Measurements from ENCODE around the gene STXBP5L.
"Not testable (repeated sequence)": the region's sequence is repeated elsewhere in the genome, so short reads cannot be mapped to it uniquely, and the experiment has no call there.

STXBP5L gene

GRCh38 chr3:121018917-121019321 lies 110.9 kb downstream of the STXBP5L start:
- no peak for DNase-seq (ENCODE audit: low read depth in 2 of 2, low spot score in 1 of 2)

- DNase-seq (ENCODE audit: low read depth in 2 of 2, low spot score in 1 of 2), result no peak
Observed at GRCh38 chr3:121063628-121064027, 155.6 kb downstream of the STXBP5L start.

- no peak for DNase-seq (ENCODE audit: low read depth in 2 of 2, low spot score in 1 of 2)
Observed at GRCh38 chr3:121064121-121064520, 156.1 kb downstream of the STXBP5L start.

DNA sequence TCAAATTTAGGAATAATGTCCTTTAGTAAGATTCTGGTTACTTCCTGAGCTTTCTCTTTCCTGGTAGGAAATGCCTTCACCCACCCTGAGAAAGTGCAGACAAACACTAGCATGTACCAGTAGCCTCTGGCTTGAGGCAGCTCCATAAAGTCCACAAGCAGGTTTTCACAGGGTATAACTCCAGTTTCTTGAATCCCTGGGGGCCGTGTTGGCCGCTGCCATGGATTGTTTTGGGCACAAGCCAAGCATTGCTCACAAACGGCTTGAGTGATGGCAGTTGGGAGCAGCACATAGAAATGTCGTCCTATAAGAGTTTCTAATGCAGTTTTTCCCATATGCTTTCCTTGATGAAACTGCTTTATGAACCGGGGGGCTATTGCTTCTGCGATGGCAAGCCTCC lies 164.1 kb downstream of the STXBP5L start:
- no peak for DNase-seq (ENCODE audit: low read depth in 2 of 2, low spot score in 1 of 2)

GRCh38 chr3:121073011-121073410 lies 165.0 kb downstream of the STXBP5L start:
- DNase-seq (ENCODE audit: low read depth in 2 of 2, low spot score in 1 of 2), result no peak

DNA sequence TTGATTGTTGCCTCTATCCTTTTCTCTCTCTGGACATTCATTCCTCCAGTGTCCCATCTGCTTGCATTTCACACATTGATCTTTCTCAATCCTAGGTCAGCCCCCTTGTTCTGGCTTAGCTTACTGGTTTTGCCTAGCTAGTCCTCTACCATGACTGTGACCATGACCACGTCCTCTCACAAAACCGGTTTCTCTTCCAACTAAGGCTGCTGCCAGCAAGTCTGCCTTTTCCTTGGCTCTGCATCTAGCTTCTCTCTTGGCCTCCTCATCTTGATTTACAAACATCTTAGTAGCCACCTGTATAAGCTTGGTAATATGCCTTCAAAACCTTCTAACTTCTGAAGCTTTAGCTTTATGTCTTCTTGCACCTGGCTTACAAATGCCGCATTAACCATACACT lies 167.2 kb downstream of the STXBP5L start:
- no peak for DNase-seq (ENCODE audit: low read depth in 2 of 2, low spot score in 1 of 2)

DNA sequence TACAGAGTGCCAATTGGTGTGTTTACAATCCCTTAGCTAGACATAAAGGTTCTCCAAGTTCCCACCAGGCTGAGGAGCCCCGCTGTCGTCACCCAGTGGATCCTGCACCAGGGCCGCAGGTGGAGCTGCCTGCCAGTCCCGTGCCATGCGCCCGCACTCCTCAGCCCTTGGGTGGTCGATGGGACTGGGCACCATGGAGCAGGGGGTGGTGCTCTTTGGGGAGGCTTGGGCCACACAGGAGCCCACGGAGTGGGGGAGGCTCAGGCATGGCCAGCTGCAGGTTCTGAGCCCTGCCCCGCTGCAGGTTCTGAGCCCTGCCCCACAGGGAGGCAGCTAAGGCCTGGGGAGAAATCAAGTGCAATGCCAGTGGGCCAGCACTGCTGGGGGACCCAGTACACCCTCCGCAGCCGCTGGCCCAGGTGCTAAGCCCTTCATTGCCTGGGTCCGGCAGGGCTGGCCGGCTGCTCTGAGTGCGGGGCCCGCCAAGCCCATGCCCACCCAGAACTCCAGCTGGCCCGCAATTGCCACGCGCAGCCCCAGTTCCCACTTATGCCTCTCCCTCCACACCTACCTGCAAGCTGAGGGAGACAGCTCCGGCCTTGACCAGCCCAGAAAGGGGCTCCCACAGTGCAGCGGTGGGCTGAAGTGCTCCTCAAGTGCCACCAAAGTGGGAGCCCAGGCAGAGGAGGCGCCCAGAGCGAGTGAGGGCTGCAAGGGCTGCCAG lies 170.5 kb downstream of the STXBP5L start:
- not testable (repeated sequence) for DNase-seq (ENCODE audit: low read depth in 2 of 2, low spot score in 1 of 2)

GRCh38 chr3:121096953-121097352 lies 188.9 kb downstream of the STXBP5L start:
- no peak for DNase-seq (ENCODE audit: low read depth in 2 of 2, low spot score in 1 of 2)

DNA sequence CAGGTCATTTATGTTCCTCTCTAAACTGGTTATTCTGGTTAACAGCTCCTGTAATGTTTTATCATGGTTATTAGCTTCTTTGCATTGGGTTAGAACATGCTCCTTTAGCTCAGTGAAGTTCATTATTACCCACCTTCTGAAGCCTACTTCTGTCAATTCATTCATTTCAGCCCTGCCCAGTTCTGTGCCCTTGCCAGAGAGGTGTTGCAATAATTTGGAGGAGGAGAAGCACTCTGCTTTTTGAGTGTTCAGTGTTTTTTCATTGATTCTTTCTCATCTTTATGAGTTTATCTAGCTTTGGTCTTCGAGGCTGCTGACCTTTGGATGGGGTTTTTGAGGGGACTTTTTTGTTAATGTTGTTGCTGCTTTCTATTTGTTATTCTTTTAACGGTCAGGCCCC lies 203.1 kb downstream of the STXBP5L start:
- DNase-seq (ENCODE audit: low read depth in 2 of 2, low spot score in 1 of 2), result not testable (repeated sequence)

- DNase-seq (ENCODE audit: low read depth in 2 of 2, low spot score in 1 of 2), result no peak
Observed at GRCh38 chr3:121111914-121112612, 204.1 kb downstream of the STXBP5L start.

GRCh38 chr3:121126033-121126706 lies 218.2 kb downstream of the STXBP5L start:
- no peak for DNase-seq (ENCODE audit: low read depth in 2 of 2, low spot score in 1 of 2)

- DNase-seq (ENCODE audit: low read depth in 2 of 2, low spot score in 1 of 2), result no peak
Observed at GRCh38 chr3:121126707-121127035, 218.7 kb downstream of the STXBP5L start.

- no peak for DNase-seq (ENCODE audit: low read depth in 2 of 2, low spot score in 1 of 2)
Observed at GRCh38 chr3:121152573-121152972, 244.6 kb downstream of the STXBP5L start.

DNA sequence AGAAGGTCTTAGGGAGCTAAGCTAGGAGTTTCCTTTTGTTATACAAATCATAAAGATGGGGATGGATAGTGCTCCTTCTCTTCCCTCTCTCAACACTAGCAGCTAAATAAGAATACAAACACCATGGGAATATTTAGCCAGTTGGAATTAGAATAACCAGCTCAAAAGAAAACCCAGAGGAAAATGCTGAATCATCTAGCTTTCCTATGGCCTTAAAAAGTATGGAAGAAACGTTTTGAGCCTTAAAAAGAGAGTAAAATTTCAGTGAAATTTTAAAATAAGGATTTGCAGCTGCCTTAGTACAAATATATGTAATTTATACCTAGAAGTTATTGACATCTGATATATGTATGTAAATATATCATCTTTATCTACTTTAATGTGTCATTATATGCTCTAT lies 245.8 kb downstream of the STXBP5L start:
- no peak for DNase-seq (ENCODE audit: low read depth in 2 of 2, low spot score in 1 of 2)

DNA sequence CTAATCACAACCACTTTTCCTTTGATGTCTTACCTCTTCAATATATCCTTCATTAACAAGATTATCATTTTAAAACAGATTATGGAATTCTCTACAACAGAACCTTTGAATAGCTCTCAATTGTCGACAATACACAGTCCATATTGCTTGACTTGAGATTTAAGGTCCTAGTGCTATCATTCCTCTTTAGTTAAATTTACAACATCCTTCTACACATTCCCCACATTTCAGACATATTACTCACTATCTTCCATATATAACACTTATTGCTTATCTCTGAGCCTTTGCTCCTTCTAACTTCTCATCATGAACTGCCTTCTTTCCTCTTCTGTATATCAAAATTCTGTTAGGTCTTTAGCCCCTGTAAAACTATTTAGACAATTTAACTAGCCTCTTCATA lies 247.0 kb downstream of the STXBP5L start:
- DNase-seq (ENCODE audit: low read depth in 2 of 2, low spot score in 1 of 2), result no peak

DNA sequence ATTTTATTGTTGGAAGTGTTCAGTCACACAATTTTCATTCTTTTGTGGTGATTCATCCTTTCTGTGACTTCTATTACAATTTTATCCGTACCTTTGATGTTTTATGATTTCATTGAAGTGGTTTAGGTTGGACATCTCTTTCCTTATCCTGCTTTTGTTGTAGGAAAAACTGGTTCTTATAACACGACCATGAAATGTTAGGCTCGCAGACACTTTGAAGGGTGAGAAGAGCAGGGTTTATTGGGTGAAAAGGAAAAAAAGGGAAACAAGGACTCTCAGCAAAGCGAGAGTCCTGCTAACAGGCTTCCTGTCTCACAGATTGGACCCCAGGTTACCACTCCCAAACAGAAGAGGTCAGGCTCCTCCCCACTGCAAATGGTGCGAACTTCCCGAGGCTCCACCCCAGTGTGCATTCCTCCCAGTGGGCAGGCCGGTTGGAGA lies 257.4 kb downstream of the STXBP5L start:
- no peak for DNase-seq (ENCODE audit: low read depth in 2 of 2, low spot score in 1 of 2)

DNA sequence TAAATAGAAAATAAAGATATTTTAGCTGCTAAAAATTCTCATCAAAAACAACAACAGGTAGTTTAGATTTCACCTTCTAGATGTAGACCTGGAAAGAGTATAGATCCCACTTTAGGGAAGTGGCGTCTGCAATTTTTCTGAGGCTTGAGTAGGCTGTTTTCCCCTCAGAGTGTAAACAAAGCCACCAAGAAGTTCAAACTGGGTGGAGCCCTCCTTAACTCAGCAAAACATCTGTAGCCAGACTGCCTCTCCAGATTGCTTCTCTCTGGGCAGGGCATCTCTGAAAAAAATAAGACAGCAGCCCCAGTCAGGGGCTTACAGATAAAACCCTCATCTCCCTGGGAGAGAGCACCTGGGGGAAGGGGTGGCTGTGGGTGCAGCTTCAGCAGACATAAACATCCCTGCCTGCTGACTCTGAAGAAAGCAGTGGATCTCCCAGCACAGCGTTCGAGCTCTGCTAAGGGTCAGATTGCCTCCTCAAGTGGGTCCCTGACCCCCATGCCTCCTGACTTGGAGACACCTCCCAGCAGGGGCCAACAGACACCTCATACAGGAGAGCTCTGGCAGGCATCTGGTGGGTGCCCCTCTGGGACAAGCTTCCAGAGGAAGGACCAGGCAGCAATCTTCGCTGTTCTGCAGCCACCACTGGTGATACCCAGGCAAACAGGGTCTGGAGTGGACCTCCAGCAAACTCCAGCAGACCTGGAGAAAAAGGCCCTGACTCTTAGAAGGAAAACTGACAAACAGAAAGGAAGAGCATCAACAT lies 259.6 kb downstream of the STXBP5L start:
- DNase-seq (ENCODE audit: low read depth in 2 of 2, low spot score in 1 of 2), result no peak

DNA sequence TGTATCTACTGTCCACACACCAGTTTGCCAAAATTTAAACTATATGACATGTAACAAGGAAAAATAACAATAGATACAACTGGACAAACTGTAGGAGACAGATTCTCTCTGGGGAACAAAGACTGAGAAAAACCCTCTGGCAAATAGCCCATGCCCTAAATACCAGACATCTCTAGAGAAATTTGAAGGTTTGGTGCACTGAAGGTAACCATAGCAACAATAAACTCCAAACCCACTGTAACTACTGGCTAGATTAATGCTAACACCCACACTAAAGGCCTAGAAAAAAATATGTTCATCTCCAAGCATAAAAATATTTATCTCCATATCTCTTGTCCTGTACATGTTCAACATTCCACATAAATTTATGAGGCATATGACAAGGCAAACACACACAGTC lies 267.1 kb downstream of the STXBP5L start:
- DNase-seq (ENCODE audit: low read depth in 2 of 2, low spot score in 1 of 2), result no peak

DNA sequence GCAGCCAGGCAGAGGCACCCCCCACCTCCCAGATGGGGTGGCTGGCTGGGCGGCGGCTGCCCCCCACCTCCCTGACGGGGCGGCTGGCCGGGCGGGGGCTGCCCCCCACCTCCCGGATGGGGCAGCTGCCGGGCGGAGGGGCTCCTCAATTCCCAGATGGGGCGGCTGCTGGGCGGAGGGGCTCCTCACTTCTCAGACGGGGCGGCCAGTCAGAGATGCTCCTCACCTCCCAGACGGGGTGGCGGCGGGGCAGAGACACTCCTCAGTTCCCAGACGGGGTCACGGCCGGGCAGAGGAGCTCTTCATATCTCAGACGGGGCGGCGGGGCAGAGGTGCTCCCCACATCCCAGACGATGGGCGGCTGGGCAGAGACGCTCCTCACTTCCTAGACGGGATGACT lies 282.6 kb downstream of the STXBP5L start:
- not testable (repeated sequence) for DNase-seq (ENCODE audit: low read depth in 2 of 2, low spot score in 1 of 2)

- no peak for DNase-seq (ENCODE audit: low read depth in 2 of 2, low spot score in 1 of 2)
Observed at GRCh38 chr3:121202573-121202972, 294.6 kb downstream of the STXBP5L start.

DNA sequence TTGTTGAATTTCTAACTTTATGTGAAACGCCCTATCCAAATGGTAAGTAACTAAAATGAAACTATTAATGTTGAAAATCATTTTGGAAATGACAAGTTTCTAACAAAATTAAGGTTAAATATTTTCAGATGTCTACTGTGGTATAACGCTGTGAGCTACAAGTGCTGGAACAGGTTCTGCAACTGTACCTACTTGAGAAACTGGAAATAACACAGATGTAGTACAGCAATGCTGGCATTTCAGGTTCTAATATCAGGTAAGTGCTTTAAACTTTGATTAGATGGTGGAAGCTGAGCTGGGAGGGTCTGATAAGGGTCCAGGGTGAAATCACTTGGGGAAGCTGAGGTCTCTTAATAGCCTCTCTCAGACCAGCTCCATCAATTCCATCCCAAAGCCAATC lies 315.1 kb downstream of the STXBP5L start:
- no peak for DNase-seq (ENCODE audit: low read depth in 2 of 2, low spot score in 1 of 2)

DNA sequence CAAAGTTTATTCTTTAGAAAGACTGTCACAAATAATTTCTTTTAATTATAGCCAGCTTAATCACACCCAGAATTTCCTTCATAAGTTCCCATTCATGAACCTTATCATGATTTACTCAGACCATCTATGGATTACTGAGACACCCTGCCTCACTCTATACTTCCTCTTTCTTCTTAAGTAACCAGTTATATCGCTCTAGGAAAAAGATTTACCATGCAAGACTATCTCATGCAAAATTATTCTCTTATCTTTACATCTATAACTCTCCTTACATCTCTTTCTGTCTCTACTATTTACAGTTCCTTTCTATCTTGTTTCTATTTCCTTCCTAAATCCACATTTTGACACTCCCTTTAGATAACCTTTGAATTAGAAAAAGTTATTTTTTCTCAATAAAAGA lies 321.0 kb downstream of the STXBP5L start:
- DNase-seq (ENCODE audit: low read depth in 2 of 2, low spot score in 1 of 2), result no peak
